HG03565 (cell line): ENCODE measurements around the gene RCN2.

Experiments
- ATAC-seq: cut with Tn5 transposase; IDR thresholded peaks from one replicate; pipeline ENCODE4 v1.9.1; 2021; ENCODE audit warnings: mild to moderate bottlenecking, moderate library complexity; ENCODE audit not compliant: unreplicated experiment

RCN2 gene

GRCh38 chr15:76991741-76992645 lies 60.4 kb downstream of the RCN2 start:
- no peak for ATAC-seq

- ATAC-seq = no peak
Measured at GRCh38 chr15:76993114-76993725, 61.7 kb downstream of the RCN2 start.

- no peak for ATAC-seq
Measured at GRCh38 chr15:76994001-76994400, 62.5 kb downstream of the RCN2 start.

- no peak for ATAC-seq
Measured at GRCh38 chr15:76994496-76994895, 62.9 kb downstream of the RCN2 start.

GRCh38 chr15:76994971-76995945 lies 63.7 kb downstream of the RCN2 start, which contains the start of gene PSTPIP1:
TSS of gene PSTPIP1 (plus strand) at chr15:76995126. CDS start at chr15:76995574, 448 bp downstream.
- ATAC-seq = no peak

- no peak for ATAC-seq
Measured at GRCh38 chr15:76996076-76996525, 64.6 kb downstream of the RCN2 start.

- no peak for ATAC-seq
Measured at GRCh38 chr15:76996526-76997401, 65.2 kb downstream of the RCN2 start.

GRCh38 chr15:76998663-76999285 lies 67.2 kb downstream of the RCN2 start:
- no peak for ATAC-seq

- no peak for ATAC-seq
Measured at GRCh38 chr15:76999996-77000395, 68.4 kb downstream of the RCN2 start.

- ATAC-seq = no peak
Measured at GRCh38 chr15:77001351-77001750, 69.8 kb downstream of the RCN2 start.

GRCh38 chr15:77001966-77002365 lies 70.4 kb downstream of the RCN2 start:
- no peak for ATAC-seq

GRCh38 chr15:77002436-77002835 lies 70.9 kb downstream of the RCN2 start:
- ATAC-seq = no peak

GRCh38 chr15:77002954-77003912 lies 71.7 kb downstream of the RCN2 start:
- peak; percentile 60 for ATAC-seq
